ENCODE results near the gene GKN1.
A peak's percentile ranks its signal among the peaks of the same experiment; 100 is the strongest.

GKN1 gene, protein sequence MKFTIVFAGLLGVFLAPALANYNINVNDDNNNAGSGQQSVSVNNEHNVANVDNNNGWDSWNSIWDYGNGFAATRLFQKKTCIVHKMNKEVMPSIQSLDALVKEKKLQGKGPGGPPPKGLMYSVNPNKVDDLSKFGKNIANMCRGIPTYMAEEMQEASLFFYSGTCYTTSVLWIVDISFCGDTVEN

DNA sequence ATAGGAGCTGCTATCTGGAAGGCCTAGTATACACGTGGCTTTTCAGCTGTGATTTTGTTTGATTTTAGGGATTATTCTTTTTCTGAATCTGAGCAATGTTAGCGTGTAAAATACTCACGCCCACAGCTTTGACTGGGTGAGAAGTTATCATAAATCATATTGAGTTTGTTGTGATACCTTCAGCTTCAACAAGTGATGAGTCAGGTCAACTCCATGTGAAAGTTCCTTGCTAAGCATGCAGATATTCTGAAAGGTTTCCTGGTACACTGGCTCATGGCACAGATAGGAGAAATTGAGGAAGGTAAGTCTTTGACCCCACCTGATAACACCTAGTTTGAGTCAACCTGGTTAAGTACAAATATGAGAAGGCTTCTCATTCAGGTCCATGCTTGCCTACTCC, at the start of gene GKN1:
TSS of gene GKN1 (plus strand) at position 386 of the 400 bp plus-strand sequence. CDS start 42 bp downstream, outside the sequence.
- Mint-ChIP-seq H3K27ac (no peak within 1 kb of the TSS), H3K9me3 (no peaks in the 10 kb centered on the region), H3K27me3 (peaks cover 21% of the 10 kb centered on the region), H3K4me3 (no peak within 1 kb of the TSS), H3K4me1 (no peaks in the 10 kb centered on the region), H3K36me3 (no peaks in the 10 kb centered on the region)
- ATAC-seq, result no peak

DNA sequence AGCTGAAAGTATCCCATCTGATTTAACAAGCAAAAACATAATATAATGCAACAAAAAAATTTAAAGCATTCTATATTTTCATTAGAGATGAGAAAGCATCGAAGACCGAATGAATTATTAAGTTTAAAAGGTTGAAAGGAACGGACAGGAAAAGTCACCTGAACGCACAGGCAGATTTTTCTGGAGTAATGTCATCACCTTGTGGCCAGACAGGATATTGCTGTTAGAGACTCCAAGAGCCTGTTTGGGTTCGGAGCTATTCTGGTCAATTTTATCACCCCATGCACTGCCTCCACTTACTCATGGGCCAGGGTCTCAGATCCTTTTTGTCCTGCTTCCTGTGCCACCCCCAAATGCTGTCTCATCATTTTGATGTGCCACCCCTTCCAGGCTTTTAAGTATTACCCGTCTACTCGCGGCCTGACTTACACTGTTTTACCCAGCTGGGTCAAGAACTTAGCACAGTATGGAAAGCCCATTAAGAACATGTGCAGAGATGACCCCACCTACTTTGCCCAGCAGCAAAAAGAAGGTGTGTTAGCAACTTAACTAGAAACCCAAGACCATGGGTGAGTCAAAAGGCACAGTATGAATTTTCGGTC, 49.0 kb upstream of the GKN1 start:
- no peaks in the 10 kb centered on the region for H3K27me3 Mint-ChIP-seq
- H3K4me3 Mint-ChIP-seq, result no peak overlapping the region
- H3K27ac Mint-ChIP-seq, result no peak overlapping the region
- no peaks in the 10 kb centered on the region for H3K4me1 Mint-ChIP-seq
- H3K36me3 Mint-ChIP-seq, result no peaks in the 10 kb centered on the region
- no peak for ATAC-seq
- no peaks in the 10 kb centered on the region for H3K9me3 Mint-ChIP-seq

DNA sequence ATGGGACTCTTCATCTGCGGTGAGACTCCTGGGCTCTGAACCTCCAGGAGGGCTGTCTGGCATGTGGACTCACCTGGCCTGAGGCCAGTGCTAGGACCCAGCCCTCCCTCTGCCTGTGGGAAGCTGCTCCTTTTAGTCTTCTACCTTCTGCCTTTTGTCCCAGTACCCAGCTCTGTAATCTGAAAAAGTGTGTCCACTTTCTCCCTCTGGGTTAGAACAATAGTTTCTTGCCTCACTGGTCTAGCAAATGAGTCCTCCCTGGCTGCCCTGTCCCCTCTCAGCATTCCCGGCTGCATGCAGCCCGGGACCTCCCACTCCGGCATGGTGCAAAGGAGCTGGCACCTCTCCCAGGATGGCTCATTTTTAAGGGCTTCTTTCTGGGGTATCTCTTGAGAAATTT, 47.6 kb upstream of the GKN1 start:
- no peak overlapping the region for H3K27ac Mint-ChIP-seq
- no peak for ATAC-seq
- peaks cover 6% of the 10 kb centered on the region for H3K4me1 Mint-ChIP-seq
- peaks cover 3% of the 10 kb centered on the region for H3K9me3 Mint-ChIP-seq
- no peak overlapping the region for H3K4me3 Mint-ChIP-seq
- H3K27me3 Mint-ChIP-seq, result no peaks in the 10 kb centered on the region
- no peaks in the 10 kb centered on the region for H3K36me3 Mint-ChIP-seq

DNA sequence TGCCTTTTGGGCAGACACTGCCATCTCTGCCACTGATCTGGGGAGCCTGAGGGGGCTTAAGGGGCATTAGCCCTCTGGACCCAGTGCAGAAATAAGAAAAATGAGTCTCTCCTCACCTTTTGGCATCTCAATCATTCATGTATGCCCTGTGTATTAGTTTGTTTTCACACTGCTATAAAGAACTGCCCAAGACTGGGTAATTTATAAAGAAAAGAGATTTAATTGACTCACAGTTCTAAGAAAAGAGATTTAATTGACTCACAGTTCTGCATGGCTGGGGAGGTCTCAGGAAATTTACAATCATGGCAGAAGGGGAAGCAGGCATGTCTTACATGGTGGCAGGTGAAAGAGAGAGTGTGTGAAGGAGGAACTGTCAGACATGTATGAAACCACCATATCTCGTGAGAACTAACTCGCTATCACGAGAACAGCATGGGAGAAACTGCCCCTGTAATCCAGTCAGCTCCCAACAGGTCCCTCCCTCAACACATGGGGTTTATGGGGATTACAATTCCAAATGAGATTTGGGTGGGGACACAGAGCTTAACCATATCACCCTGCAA, 43.2 kb upstream of the GKN1 start:
- peaks cover 7% of the 10 kb centered on the region for H3K27me3 Mint-ChIP-seq
- H3K9me3 Mint-ChIP-seq, result peaks cover 3% of the 10 kb centered on the region
- peak overlapping the region; percentile 30 for H3K27ac Mint-ChIP-seq
- H3K4me3 Mint-ChIP-seq, result no peak overlapping the region
- no peak for ATAC-seq
- peaks cover 6% of the 10 kb centered on the region for H3K4me1 Mint-ChIP-seq
- H3K36me3 Mint-ChIP-seq, result no peaks in the 10 kb centered on the region

DNA sequence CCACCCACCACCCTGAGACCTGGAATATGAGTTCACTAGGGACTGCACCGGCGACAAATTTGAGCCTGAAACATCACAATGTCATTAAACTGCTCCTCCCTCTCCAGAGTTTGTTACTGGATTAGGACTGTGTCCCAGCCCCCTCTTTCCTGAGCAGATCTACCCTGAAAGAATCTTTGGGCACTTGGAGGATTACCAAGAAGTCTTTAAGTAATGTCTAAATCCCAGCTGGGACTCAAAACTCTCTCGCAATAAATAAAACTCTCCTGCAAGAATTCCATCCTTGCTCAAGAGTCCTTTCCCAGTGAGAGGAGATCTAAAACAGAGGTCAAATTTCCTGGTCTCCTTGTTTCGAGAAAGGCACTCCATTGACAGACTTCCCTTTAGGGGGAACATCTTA, 42.6 kb upstream of the GKN1 start:
- H3K27ac Mint-ChIP-seq, result no peak overlapping the region
- no peak overlapping the region for H3K4me3 Mint-ChIP-seq
- no peaks in the 10 kb centered on the region for H3K36me3 Mint-ChIP-seq
- peaks cover 3% of the 10 kb centered on the region for H3K9me3 Mint-ChIP-seq
- no peak for ATAC-seq
- H3K4me1 Mint-ChIP-seq, result peaks cover 6% of the 10 kb centered on the region
- peaks cover 9% of the 10 kb centered on the region for H3K27me3 Mint-ChIP-seq

DNA sequence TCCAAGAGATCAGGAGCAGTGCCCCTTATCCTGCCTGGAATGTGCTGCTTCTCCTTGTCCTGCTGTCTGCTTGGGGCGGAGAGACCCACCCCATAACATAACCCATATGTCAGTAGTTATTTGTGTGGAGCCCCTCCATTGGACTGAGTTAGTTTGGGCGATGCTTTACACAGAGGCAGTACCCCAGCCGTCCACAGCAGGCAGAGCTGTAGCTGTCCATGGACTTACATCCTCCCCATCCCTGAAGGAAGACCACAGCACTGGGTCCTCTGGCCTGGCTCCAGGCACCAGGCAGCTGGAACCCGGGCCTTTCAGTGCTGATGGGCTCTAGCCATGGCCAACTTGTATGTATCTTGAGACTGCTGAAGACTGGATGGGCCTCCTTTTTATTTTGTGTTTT, 42.0 kb upstream of the GKN1 start:
- H3K27ac Mint-ChIP-seq, result no peak overlapping the region
- peaks cover 6% of the 10 kb centered on the region for H3K4me1 Mint-ChIP-seq
- no peaks in the 10 kb centered on the region for H3K36me3 Mint-ChIP-seq
- H3K4me3 Mint-ChIP-seq, result no peak overlapping the region
- ATAC-seq, result no peak
- H3K27me3 Mint-ChIP-seq, result peaks cover 9% of the 10 kb centered on the region
- peaks cover 3% of the 10 kb centered on the region for H3K9me3 Mint-ChIP-seq

DNA sequence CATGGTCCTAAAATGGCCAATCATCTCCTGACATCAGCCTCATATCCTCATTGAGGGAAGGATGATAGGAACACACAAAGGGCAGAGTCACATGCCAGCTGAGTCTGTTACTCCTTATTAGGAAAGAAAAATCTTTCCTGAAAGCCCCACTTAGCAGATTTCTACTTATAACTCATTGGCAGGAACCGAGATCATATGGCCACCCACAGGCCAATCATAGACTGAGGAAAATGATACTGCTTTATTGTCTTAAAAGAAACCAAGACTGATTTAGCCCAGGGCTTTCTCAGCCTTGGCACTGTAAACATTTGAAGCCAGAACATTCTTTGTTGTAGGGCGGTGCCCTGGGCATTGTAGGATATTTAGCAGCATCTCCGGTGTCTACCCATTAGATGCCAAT, 40.4 kb upstream of the GKN1 start:
- peaks cover 6% of the 10 kb centered on the region for H3K9me3 Mint-ChIP-seq
- H3K27me3 Mint-ChIP-seq, result peaks cover 9% of the 10 kb centered on the region
- no peak for ATAC-seq
- H3K4me1 Mint-ChIP-seq, result peaks cover 6% of the 10 kb centered on the region
- no peaks in the 10 kb centered on the region for H3K36me3 Mint-ChIP-seq
- no peak overlapping the region for H3K4me3 Mint-ChIP-seq
- no peak overlapping the region for H3K27ac Mint-ChIP-seq

DNA sequence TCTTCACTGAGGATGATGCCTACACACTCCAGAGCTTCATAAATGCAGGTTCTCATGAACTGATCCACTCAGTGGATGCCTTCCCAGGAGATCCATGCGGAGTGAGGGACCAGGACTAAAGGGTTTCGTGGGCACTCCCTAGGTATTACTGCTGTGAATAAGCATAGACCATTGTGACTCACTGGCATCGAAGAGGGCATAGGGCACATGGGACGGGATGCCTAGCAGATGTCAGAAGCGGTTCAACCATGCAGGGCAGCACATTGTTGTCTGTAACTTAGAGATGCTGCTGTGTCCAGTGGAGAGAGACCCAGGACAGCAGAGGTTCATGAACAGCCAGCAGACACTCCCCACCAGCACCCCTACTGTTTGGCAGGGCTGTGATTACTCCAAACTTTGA, 39.0 kb upstream of the GKN1 start:
- Mint-ChIP-seq H3K27me3 (peaks cover 17% of the 10 kb centered on the region), H3K4me1 (peaks cover 6% of the 10 kb centered on the region), H3K4me3 (no peak overlapping the region), H3K36me3 (no peaks in the 10 kb centered on the region), H3K9me3 (peaks cover 11% of the 10 kb centered on the region), H3K27ac (no peak overlapping the region)
- ATAC-seq, result no peak

DNA sequence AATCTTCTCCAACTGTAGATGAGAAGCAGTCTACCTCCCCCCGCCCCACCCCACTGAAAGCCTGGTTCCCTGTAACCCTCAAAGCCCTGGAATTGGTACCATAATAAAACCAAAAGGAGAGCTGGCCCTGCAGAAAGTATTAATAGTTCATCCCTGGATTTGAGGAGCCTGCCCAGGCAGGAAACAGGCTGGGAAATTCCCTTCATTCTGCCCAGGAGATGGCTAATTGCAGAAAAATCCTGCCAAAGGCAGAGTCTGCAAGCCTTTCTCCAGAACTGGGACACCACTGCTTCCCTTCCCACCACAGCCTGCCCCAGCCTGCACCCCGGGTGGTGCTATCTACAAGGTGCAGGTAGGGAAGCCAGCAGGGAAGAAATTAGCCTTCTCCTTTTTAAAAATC, 38.0 kb upstream of the GKN1 start:
- Mint-ChIP-seq H3K36me3 (no peaks in the 10 kb centered on the region), H3K27me3 (peaks cover 26% of the 10 kb centered on the region)

DNA sequence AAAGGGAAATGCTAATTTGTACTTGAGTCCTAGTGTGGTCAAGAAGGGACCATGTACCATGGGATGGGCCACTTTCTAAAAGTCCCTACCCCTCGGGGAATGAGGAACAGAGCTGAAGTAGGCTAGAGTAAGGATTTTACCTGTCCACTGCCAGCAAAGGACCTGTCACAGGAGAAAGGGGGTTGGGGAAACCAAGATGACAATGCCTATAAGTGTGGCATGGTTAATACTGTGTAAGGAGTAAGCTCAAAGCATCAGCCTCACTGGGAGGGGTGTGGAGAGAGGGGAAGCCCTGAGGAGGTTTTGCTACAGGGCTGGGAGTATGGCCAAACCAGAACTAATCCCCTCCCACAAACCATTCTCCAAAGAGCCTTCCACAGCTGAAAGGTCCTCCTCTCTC, 37.5 kb upstream of the GKN1 start:
- Mint-ChIP-seq H3K4me3 (no peak overlapping the region), H3K9me3 (peaks cover 8% of the 10 kb centered on the region), H3K4me1 (no peaks in the 10 kb centered on the region), H3K27me3 (peaks cover 31% of the 10 kb centered on the region), H3K27ac (no peak overlapping the region), H3K36me3 (no peaks in the 10 kb centered on the region)
- ATAC-seq, result no peak

More for the DNA sequence above, 38.0 kb upstream of the GKN1 start:
- Mint-ChIP-seq H3K4me1 (peaks cover 1% of the 10 kb centered on the region), H3K27ac (no peak overlapping the region), H3K9me3 (peaks cover 8% of the 10 kb centered on the region), H3K4me3 (no peak overlapping the region)
- ATAC-seq, result no peak

DNA sequence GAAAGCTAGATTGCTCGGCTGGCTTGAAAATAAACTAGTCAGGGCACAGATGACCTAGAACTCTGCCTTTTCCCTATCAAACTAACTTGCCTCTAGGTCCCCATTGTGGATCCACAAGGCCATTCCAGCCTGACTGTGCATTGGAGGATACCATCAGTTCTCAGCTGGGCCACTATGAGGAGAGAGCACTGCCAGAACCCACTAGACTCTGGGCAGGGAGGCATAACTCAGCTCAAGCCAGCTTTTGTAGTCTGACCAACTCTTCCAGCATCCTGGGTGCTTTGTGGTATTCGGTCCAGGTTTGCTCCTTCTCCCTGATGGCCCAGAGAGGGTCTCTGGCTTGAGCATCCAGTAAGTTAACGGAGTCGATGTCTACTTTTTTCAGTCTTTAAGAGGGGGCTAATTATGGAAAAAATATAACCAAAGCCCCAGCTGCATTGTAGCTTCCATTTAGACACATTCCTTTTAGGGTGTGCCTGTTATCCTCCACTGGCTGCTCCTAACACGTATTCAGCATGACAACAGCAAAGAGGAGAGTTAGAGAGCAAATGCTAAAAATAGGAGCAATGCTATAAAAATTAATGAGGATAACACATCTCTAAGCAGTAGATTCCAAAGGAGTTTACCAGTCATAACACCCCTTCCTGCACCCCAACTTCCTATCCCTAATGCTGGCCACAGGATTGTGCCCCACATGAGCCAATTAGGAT, 36.9 kb upstream of the GKN1 start:
- no peak overlapping the region for H3K4me3 Mint-ChIP-seq
- no peak for ATAC-seq
- no peak overlapping the region for H3K27ac Mint-ChIP-seq
- H3K9me3 Mint-ChIP-seq, result peaks cover 8% of the 10 kb centered on the region
- peaks cover 37% of the 10 kb centered on the region for H3K27me3 Mint-ChIP-seq
- H3K36me3 Mint-ChIP-seq, result no peaks in the 10 kb centered on the region
- H3K4me1 Mint-ChIP-seq, result no peaks in the 10 kb centered on the region

DNA sequence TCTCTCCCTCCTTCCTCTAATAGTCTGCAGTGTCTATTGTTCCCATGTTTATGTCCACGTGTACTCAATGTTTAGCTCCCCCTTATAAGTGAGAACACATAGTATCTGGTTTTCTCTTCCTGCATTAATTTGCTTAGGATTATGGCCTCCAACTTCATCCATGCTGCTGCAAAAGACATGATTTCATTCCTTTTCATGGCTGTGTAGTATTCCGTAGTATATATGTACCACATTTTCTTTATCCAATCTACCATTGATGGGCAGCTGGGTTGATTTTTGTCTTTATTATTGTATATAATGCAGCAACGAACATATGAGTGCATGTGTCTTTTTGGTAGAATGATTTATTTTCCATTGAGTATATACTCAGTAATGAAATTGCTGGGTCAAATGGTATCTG, 35.5 kb upstream of the GKN1 start:
- no peak overlapping the region for H3K4me3 Mint-ChIP-seq
- no peak overlapping the region for H3K27ac Mint-ChIP-seq
- H3K9me3 Mint-ChIP-seq, result peaks cover 8% of the 10 kb centered on the region
- no peaks in the 10 kb centered on the region for H3K36me3 Mint-ChIP-seq
- no peak for ATAC-seq
- H3K27me3 Mint-ChIP-seq, result peaks cover 51% of the 10 kb centered on the region
- H3K4me1 Mint-ChIP-seq, result peaks cover 6% of the 10 kb centered on the region

DNA sequence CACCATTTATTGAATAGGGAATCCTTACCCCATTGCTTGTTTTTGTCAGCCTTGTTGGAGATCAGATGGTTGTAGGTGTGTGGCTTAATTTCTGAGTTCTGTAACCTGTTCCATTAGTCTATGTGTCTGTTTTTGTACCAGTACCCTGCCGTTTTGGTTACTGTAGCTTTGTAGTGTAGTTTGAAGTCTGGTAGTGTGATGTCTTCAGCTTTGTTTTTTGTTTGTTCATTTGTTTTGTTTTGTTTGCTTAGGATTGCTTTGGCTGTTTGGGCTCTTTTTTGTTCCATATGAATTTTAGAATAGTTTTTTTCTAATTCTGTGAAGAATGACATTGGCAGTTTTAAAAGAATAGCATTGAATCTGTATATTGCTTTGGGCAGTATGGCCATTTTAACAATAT, 34.5 kb upstream of the GKN1 start:
- Mint-ChIP-seq H3K4me1 (peaks cover 6% of the 10 kb centered on the region), H3K9me3 (peaks cover 8% of the 10 kb centered on the region), H3K27ac (no peak overlapping the region), H3K36me3 (no peaks in the 10 kb centered on the region), H3K4me3 (no peak overlapping the region), H3K27me3 (peaks cover 61% of the 10 kb centered on the region)
- no peak for ATAC-seq

DNA sequence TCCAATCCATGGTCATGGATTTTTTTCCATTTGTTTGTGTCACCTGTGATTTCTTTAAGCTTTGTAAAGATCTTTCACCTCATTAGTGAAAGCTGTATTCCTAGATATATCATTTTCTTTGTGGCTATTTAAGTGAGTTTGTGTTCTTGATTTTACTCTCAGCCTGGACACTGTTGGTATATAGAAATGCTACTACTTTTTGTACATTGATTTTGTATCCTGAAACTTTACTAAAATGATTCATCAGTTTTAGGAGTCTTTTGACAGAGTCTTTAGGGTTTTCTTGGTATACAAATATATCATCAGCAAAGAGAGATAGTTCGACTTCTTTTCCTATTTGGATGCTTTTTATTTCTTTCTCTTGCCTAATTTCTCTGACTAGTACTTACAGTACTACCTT, 34.1 kb upstream of the GKN1 start:
- Mint-ChIP-seq H3K4me1 (peaks cover 6% of the 10 kb centered on the region), H3K4me3 (no peak overlapping the region), H3K27ac (no peak overlapping the region), H3K27me3 (peaks cover 63% of the 10 kb centered on the region), H3K9me3 (peaks cover 8% of the 10 kb centered on the region), H3K36me3 (no peaks in the 10 kb centered on the region)
- ATAC-seq, result no peak

DNA sequence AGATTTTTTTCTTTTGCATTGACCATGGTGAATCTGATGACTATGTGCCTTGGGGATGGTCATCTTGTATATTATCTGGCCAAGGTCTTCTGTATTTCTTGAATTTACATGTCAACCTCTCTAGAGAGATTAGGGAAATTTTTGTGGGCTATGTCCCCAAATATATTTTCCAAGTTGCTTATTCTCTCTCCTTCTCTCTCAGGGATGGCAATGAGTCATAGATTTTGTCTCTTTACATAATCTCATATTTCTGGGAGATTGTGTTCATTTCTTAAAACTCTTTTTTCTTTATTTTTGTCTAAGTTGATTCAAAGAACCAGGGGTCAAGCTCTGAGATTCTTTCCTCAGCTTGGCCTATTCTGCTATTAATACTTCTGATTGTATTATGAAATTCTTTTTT, 31.6 kb upstream of the GKN1 start:
- Mint-ChIP-seq H3K36me3 (no peaks in the 10 kb centered on the region), H3K4me3 (no peak overlapping the region), H3K4me1 (peaks cover 6% of the 10 kb centered on the region), H3K9me3 (peaks cover 8% of the 10 kb centered on the region), H3K27me3 (peaks cover 72% of the 10 kb centered on the region), H3K27ac (no peak overlapping the region)
- ATAC-seq, result no peak

All from stimulated activated memory B cell treated with anti-CD40 and anti-IgM and Interleukin-4, amounts not matched to agents 10 μg/mL and 1 μg/mL and 100 μg/mL, for 72 hours (primary cell).